Activated T-cell treated with anti-CD3 and anti-CD28 coated beads for 48 hours (primary cell): ENCODE measurements around the gene TMEM43.
A peak's percentile ranks its signal among the peaks of the same experiment; 100 is the strongest.

Experiments used
- DNase-seq: peaks from one replicate; pipeline ENCODE4 v3.0.0-alpha.2; 2020; ENCODE audit warnings: low read depth

Gene TMEM43

DNA sequence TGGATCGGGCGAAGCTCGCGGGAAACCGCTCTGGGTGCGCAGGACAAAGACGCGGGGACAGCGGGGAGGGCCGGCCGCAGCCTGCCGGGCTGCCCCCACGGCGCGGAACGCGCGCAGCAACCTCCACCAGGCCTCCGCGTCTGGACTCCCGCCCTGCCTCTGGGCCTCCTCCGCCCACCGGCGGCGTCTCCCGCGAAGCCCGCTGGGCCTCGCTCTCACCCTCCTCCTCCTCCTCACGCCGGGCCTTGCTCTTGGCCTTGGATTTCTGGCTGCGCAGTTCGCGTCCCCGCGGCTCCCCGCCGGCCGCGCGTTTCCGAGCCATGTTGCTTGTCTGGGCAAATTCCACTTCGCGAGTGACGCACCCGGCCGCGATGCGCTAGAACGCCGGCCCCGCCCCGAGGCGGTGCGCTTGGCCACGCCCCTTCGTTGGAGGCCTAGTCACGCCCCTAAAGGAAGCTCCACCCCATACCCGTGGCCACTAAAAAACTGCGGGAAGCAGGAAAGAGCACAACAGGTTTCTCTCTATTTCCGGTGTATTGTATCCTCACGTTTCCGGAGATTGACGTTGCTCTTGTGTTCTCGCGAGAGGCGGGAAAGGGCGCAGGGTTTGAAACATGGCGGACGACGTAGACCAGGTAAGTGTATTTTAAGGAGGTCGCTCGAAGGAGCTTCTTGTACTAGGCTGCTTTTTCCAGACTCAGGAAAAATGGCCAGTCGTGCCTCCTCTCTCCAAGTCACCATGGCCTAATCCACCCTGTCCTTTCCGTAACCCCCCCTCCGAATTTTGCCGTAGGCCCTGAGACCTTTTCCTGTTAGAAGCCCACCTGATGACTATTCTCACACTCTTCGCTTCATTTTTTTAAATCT is 53.6 kb downstream of the TMEM43 start, which contains the start of the genes LSM3 and XPC:
TSS of gene LSM3 (plus strand) at position 571 of the 867 bp plus-strand sequence. CDS start at position 615, 44 bp downstream.
TSS of gene XPC (minus strand) at position 355 of the 867 bp plus-strand sequence. CDS start at position 322, 33 bp downstream.
- DNase-seq: peak; percentile 96

DNA sequence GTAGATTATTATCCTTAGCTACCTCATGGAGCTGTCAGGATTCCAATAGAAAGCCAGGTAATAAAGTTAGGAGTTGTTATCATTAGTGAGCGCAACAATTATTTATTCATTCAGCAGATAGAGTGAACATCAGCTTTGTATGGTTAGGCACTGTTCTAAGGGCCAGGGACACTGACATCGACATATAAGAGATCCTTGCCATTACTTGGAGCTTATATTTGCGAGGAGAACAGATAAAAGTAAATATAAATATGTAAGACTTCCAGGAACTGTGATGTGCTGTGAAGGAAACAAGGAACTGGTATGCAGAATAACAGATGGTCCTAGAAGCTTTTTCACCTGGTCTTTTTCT is 54.2 kb downstream of the TMEM43 start:
- DNase-seq: no peak

GRCh38 chr3:14179795-14180194 is 54.9 kb downstream of the TMEM43 start:
- no peak for DNase-seq

- no peak for DNase-seq
Measured at GRCh38 chr3:14181253-14181652, 56.4 kb downstream of the TMEM43 start.

DNA sequence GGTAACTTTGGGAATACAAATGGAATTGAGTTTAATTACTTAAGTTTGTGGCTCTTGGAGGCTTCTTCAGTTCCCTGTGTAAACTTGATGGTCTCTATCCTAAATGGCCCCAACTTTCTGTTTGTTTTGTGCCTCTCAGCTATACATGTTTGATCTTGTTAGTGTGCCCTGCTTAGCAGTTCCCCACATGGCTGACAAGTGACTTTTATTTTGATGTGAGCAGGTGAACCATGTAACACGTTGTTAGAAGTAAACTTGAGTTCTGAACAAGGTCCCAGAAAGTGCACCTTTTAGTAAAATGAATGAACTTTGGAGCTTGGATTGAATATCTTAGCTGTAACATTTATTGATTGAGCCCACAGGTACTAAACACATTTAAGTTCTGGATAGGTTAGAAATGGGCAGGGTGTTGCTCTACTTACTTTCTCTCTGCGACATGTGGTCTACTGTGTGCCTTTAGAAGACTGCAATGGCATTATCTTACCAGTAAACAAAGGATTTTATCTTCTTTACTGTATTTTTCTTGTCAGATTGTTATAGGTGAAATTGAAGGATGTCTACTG is 58.2 kb downstream of the TMEM43 start:
- DNase-seq: no peak

DNA sequence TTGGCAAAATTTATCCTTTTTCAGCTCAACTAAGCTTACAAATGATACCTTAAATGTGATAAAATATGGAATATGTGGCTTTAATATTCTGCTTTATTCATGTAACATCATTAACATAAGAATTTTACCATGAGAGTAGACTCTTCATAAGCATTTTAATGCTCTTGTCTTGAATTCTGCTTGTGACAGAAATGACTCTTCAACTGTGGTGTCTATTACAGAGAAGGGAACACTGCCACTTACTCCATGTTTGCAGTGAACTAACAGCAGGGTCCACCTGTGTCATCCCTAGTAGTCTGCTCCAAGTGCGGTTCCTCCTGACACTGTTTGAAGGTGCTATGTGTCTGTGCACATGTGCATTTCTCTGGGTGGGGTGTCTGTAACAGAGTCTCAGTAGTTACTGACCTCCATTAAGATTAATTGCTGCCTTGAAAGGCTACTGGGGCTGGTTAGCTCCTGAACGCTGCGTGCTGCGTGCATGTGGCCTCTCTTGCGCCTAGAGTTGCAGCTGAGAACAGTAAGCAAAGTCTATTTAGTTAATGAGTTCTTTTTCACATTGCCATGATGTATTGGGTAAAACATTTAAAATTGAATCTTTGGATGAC is 62.1 kb downstream of the TMEM43 start:
- no peak for DNase-seq

DNA sequence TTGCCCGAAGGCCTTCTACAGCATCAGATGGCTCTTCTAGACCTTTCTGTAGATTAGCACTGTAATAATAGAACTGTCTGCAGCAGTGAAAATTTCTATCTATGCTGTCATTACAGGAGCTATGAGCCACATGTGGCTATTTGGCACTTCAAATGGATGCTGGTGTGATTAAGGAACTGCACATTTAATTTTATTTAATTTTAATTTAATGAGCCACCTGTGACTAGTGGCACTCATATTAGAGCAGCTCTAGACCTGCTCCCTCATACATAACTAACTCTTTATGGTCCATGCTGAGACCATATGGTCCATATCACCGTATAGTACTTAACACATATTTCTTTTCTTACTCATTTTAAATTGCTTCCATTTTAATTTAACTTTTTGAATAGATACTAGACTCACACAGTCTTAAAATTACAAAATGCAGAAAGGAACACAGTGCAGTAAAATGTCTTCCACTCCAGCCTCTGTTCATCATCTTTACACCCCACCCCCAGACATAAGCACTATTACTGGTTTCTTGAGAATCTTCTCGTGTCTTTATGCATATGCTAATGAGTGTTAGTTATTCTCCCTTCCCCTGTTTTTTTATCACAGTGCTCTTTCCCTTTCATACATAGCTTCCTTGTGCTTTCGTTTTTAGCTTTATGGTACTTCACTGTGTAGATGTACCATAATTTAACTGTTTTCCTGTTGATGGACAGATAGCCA is 63.3 kb downstream of the TMEM43 start:
- no peak for DNase-seq
